Activated CD4-positive, CD25-positive, alpha-beta regulatory T cell (primary cell): ENCODE data around the gene GPR152.

Experiments
- DNase-seq, 4 experiments: peaks; one replicate each; lab custom pipeline; 2025; lab: John Stamatoyannopoulos, UW

The GPR152 gene

GRCh38 chr11:67465189-67465510 is 12.6 kb upstream of the GPR152 start:
- DNase-seq: no peak

GRCh38 chr11:67464411-67465188 is 12.1 kb upstream of the GPR152 start:
- DNase-seq: peak; percentile 82 to 92 (median 87)

GRCh38 chr11:67463680-67464410 is 11.3 kb upstream of the GPR152 start:
- DNase-seq: no peak

GRCh38 chr11:67463186-67463585 is 10.7 kb upstream of the GPR152 start:
- no peak for DNase-seq

GRCh38 chr11:67458266-67458665 is 5.7 kb upstream of the GPR152 start:
- DNase-seq: no peak

GRCh38 chr11:67457453-67457852 is 4.9 kb upstream of the GPR152 start:
- DNase-seq: no peak

- no peak for DNase-seq
Measured at GRCh38 chr11:67456068-67456705, 3.7 kb upstream of the GPR152 start.

- no peak for DNase-seq
Measured at GRCh38 chr11:67455054-67455453, 2.5 kb upstream of the GPR152 start, which contains the start of gene CABP4. CABP4 (plus strand) TSS chr11:67455354; CDS start chr11:67455424, 70 bp downstream.

GRCh38 chr11:67453816-67454732 is 1.5 kb upstream of the GPR152 start:
- DNase-seq: no peak

GRCh38 chr11:67451658-67451976 is 912 bp downstream of the GPR152 start:
- DNase-seq: no peak

- DNase-seq: no peak
Measured at GRCh38 chr11:67450796-67451657, 1.5 kb downstream of the GPR152 start.

- no peak for DNase-seq
Measured at GRCh38 chr11:67449116-67449844, 3.2 kb downstream of the GPR152 start.

- DNase-seq: no peak
Measured at GRCh38 chr11:67448220-67448609, 4.3 kb downstream of the GPR152 start.

- no peak for DNase-seq
Measured at GRCh38 chr11:67445515-67445914, 7.0 kb downstream of the GPR152 start.

GRCh38 chr11:67442504-67443404 is 9.8 kb downstream of the GPR152 start:
- DNase-seq: no peak

GRCh38 chr11:67441731-67442351 is 10.7 kb downstream of the GPR152 start:
- DNase-seq: no peak

GRCh38 chr11:67441098-67441563 is 11.4 kb downstream of the GPR152 start:
- DNase-seq: no peak

- no peak for DNase-seq
Measured at GRCh38 chr11:67440229-67441097, 12.1 kb downstream of the GPR152 start.
